Activated naive CD8-positive, alpha-beta T cell treated with anti-CD3 and anti-CD28 coated beads, Interleukin-2, amount 10 ng/mL, durations not matched to agents 7 days and 5 days (primary cell): Measurements from ENCODE around the gene INPP5F. TPM values are rescaled to one million over a fixed set of nuclear protein-coding genes. Genes with fewer than 3 reads are reported as not detected.

ENCODE experiments used
- ATAC-seq: fragments of 150-1000 bp; cut with Tn5 transposase; one replicate; pipeline ENCODE4 v1.10.0; 2021; ENCODE audit warnings: low read depth, moderate library complexity
- POLR2A ChIA-PET: fragments of 350-600 bp; sonication (Branson Sonifier 250); formaldehyde crosslinking; loops from one replicate; lab custom pipeline; 2021; ENCODE audit warnings: antibody characterized with exemption; lab: Charles Lee
- DNase-seq: peaks from one replicate; pipeline ENCODE4 v3.0.0; 2021
- H3K27ac Mint-ChIP-seq: one replicate; pipeline ENCODE4 v1.8.0; 2022; ENCODE audit warnings: mild to moderate bottlenecking, mixed read lengths
- H3K27me3 Mint-ChIP-seq: one replicate; pipeline ENCODE4 v1.8.0; 2022; ENCODE audit warnings: mild to moderate bottlenecking, moderate library complexity, mixed read lengths
- H3K36me3 Mint-ChIP-seq: one replicate; pipeline ENCODE4 v1.8.0; 2021; ENCODE audit warnings: mild to moderate bottlenecking, mixed read lengths
- H3K4me1 Mint-ChIP-seq: one replicate; pipeline ENCODE4 v1.8.0; 2021; ENCODE audit warnings: mixed read lengths
- H3K4me3 Mint-ChIP-seq: one replicate; pipeline ENCODE4 v1.8.0; 2022; ENCODE audit warnings: mild to moderate bottlenecking, moderate library complexity, mixed read lengths
- H3K9me3 Mint-ChIP-seq: one replicate; pipeline ENCODE4 v1.8.0; 2021; ENCODE audit warnings: mixed read lengths
- total RNA-seq, 2 experiments: library from RNA; stranded (reverse); gene quantifications; one replicate each; pipeline ENCODE4 v1.2.3, GENCODE V29; 2021

INPP5F gene
- total RNA-seq, 2 experiments from 2014 or later: 12.2 to 13.5 TPM

DNA sequence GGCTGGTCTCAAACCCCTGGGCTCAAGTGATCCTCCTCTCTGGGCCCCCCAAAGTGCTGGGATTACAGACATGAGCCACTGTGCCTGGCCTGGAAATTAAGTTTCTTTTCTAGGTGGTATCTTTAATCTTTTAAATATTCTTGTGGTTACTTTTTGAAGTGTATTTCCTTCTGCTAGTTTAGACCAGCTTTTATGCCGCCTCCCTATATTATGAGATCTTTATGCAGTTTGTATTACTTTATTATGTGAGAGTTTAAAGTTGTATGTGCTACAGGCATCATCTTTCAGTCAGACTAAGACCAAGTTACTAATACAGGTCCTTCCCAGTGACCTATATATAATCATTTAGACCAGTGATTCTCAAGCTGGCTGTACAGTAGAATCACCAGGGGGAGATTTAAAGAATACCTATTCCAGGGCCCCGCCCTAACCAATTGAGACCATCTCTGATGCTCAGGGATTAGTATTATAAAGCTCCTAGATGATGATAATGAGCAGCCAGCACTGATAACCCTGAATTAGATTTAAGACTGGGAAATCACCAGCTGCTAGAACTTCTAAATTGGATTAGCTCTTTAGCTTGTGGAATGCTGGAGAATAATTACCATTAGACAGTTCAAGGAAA lies 11.3 kb downstream of the INPP5F start:
- Mint-ChIP-seq H3K4me3 (no peak overlapping the region), H3K36me3 (peaks cover 2% of the 10 kb centered on the region), H3K27me3 (no peaks in the 10 kb centered on the region), H3K4me1 (peaks cover 22% of the 10 kb centered on the region), H3K27ac (no peak overlapping the region), H3K9me3 (no peaks in the 10 kb centered on the region)
- ATAC-seq: no peak
- no peak for DNase-seq
- POLR2A ChIA-PET: interaction anchor here (0.5 to 3.1 kb wide), 3 partner anchors 11 to 86 kb away, joined by 3 to 20 read pairs (median 4); partner anchors contain the start of genes BAG3 and INPP5F

DNA sequence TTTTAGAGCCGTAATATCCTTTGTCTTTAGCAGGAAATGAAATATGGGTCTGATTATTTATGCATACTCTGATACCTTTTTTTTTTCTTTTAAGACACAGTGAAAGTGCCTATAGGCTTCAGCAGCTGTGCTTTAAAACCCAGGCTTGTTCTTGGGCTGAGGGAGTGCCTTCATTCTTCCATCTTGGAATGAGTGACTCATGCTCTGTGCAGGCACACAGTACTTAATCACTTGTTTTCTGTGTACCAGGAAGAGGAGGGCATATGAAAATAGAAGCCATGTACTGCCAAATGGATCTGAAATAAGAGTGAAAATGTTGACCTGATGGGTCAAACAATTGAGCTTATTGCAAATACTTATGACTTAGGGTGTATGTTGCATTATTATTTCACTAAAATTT lies 12.0 kb downstream of the INPP5F start:
- H3K4me1 Mint-ChIP-seq: peaks cover 22% of the 10 kb centered on the region
- no peaks in the 10 kb centered on the region for H3K27me3 Mint-ChIP-seq
- H3K27ac Mint-ChIP-seq: peak overlapping the region; percentile 26
- DNase-seq: no peak
- H3K36me3 Mint-ChIP-seq: no peaks in the 10 kb centered on the region
- H3K9me3 Mint-ChIP-seq: no peaks in the 10 kb centered on the region
- peak; percentile 60 for ATAC-seq
- POLR2A ChIA-PET: interaction anchor here (0.5 to 3.1 kb wide), 3 partner anchors 12 to 87 kb away, joined by 3 to 20 read pairs (median 4); partner anchors contain the start of genes BAG3 and INPP5F
- H3K4me3 Mint-ChIP-seq: no peak overlapping the region

DNA sequence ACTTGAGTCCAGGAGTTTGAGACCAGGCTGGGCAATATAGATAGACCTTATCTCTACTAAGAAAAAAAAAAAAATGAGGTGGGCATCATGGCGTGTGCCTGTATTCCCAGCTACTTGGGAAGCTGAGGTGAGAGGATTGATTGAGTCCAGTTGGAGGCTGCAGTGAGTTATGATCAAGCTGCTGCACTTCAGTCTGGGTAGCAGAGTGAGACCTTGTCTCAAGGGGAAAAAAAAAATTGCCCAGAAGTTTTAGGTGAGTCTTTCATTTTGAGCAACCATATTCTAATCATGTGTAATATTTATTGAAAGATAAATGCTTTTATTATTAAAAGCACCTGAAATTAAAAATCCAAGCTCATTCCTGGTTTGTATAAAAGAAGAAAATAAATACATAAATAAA lies 13.1 kb downstream of the INPP5F start:
- ATAC-seq (no peak), DNase-seq (no peak)
- H3K4me1 Mint-ChIP-seq: peaks cover 23% of the 10 kb centered on the region
- POLR2A ChIA-PET: no interaction called here
- no peak overlapping the region for H3K27ac Mint-ChIP-seq
- no peak overlapping the region for H3K4me3 Mint-ChIP-seq
- H3K9me3 Mint-ChIP-seq: no peaks in the 10 kb centered on the region
- H3K36me3 Mint-ChIP-seq: no peaks in the 10 kb centered on the region
- no peaks in the 10 kb centered on the region for H3K27me3 Mint-ChIP-seq

DNA sequence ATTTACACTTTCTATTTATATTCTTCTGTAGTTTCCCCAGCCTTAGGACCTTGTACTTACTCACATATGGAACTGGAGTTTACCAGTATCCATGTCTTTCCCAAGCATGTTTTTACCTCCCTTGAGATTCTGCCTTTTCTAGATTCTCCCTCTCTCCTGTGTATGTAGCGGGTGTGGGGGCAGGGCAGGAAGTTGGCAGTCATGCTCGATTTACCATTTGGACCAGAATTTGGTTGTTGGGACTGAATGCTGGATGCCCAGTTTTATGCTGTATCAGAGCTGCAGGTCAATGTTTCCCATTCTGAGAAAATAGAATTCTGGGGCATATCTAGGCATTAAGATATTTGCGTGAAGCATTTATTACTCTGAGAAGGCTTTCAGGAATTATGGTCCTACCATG lies 14.2 kb downstream of the INPP5F start:
- Mint-ChIP-seq H3K27me3 (no peaks in the 10 kb centered on the region), H3K4me3 (no peak overlapping the region), H3K9me3 (no peaks in the 10 kb centered on the region), H3K4me1 (peaks cover 20% of the 10 kb centered on the region), H3K36me3 (no peaks in the 10 kb centered on the region), H3K27ac (no peak overlapping the region)
- DNase-seq (no peak), ATAC-seq (no peak)
- POLR2A ChIA-PET: no interaction called here

DNA sequence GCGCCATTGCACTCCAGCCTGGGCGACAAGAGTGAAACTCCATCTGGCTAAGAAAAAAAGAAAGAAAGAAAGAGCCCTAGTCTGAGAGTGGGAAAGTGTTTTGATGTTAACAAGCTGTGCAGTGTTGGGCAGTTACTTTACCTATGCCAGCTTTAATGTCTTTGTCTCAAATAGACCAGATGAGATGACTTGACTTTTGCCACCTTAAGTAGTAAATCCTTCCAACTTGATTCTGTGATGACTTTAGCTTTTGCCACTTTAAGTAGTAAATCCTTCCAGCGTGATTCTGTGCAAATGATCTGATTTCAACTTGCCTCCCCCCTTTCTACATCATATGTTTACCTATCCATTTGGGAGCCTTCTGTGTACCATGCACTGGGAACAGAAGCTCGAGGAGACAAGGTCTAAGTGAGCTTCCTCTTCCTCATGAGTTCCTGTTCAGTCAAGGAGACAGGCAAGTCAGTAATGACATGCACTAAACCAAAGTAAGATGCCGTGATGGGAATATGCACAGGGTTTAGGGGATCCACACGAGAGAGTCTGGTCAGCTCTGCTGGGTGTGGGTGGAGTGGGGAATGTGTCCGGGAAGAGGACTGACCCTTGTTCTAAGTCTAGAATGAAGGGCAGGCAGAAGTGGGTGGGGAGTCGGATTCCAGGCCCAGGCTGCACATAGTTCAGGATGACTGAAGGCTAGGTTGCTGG lies 17.2 kb downstream of the INPP5F start:
- Mint-ChIP-seq H3K27me3 (no peaks in the 10 kb centered on the region), H3K36me3 (no peaks in the 10 kb centered on the region), H3K4me1 (peaks cover 11% of the 10 kb centered on the region), H3K4me3 (no peak overlapping the region), H3K9me3 (no peaks in the 10 kb centered on the region), H3K27ac (no peak overlapping the region)
- DNase-seq (no peak), ATAC-seq (no peak)
- POLR2A ChIA-PET: no interaction called here

DNA sequence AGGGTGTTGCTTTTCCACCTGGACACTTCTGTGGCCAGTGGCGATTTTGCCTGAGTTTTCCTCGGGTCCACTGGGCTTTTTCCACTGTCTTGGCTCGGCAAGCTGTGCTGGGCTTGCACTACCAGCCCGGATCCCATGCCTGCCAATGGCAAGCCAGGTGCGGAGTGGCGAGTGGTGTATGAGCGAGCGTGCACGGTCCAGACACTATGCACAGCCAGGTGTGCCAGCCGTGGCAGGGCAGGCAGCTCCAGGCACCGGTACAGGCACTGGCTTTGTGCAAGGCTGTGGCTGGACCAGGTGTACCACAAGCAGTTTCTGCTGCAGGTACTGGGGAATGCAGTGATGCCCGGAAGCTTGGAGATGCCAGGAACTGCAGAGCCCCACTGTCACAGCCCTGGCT lies 22.1 kb downstream of the INPP5F start:
- POLR2A ChIA-PET: interaction anchor here (1.0 kb wide), 1 partner anchor 111 kb away, joined by 3 read pairs; no protein-coding TSS in a partner anchor
- DNase-seq (no peak), ATAC-seq (no peak)
- H3K27ac Mint-ChIP-seq: no peak overlapping the region
- H3K4me3 Mint-ChIP-seq: no peak overlapping the region
- H3K4me1 Mint-ChIP-seq: peaks cover 9% of the 10 kb centered on the region
- no peaks in the 10 kb centered on the region for H3K9me3 Mint-ChIP-seq
- no peaks in the 10 kb centered on the region for H3K36me3 Mint-ChIP-seq
- H3K27me3 Mint-ChIP-seq: no peaks in the 10 kb centered on the region

DNA sequence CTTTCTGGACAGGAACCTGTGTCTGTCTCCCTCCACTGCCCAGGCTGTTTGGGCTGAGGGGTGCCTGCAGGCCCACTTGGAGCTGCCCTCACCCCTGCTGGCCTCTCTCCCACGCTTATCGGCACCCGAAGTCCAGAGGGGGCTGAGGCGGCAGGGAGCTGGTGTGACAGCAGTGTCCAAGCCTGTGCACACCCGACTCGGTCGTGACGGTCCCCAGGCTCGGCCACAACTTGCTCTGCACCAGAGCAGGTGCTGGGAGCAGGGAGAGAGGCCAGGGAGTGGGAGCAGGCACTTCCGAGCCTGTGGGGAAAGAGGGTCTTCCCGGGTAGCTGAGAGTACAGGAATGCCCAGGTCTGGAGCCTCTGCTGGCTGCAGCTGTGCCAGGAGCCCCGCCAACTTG lies 23.0 kb downstream of the INPP5F start:
- peaks cover under 1% of the 10 kb centered on the region for H3K36me3 Mint-ChIP-seq
- H3K27me3 Mint-ChIP-seq: no peaks in the 10 kb centered on the region
- no peak overlapping the region for H3K27ac Mint-ChIP-seq
- ATAC-seq (no peak), DNase-seq (no peak)
- POLR2A ChIA-PET: interaction anchor here (1.0 kb wide), 1 partner anchor 110 kb away, joined by 3 read pairs; no protein-coding TSS in a partner anchor
- H3K4me1 Mint-ChIP-seq: peaks cover 5% of the 10 kb centered on the region
- H3K9me3 Mint-ChIP-seq: no peaks in the 10 kb centered on the region
- no peak overlapping the region for H3K4me3 Mint-ChIP-seq

DNA sequence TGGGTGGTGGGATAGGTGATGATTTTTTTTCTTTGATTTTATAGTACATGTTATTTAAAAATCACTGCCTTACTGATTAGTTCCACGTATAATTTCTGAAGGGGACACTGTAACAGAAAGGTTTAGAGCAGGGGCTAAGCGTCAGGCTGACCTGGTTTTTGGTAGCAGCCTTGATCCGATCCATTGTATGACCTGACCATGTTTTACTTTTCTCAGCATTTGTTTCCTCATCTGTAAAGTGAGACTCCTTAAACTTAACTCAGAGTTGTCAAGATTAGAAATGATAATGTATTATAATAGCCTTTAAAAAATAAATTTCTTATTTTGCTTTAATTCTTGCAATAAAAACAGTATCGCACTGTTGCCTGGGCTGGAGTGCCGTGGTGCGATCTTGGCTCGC lies 23.6 kb downstream of the INPP5F start:
- Mint-ChIP-seq H3K9me3 (no peaks in the 10 kb centered on the region), H3K4me1 (peaks cover 5% of the 10 kb centered on the region), H3K27me3 (no peaks in the 10 kb centered on the region), H3K4me3 (no peak overlapping the region), H3K36me3 (peaks cover 2% of the 10 kb centered on the region), H3K27ac (no peak overlapping the region)
- POLR2A ChIA-PET: no interaction called here
- no peak for DNase-seq
- ATAC-seq: no peak

DNA sequence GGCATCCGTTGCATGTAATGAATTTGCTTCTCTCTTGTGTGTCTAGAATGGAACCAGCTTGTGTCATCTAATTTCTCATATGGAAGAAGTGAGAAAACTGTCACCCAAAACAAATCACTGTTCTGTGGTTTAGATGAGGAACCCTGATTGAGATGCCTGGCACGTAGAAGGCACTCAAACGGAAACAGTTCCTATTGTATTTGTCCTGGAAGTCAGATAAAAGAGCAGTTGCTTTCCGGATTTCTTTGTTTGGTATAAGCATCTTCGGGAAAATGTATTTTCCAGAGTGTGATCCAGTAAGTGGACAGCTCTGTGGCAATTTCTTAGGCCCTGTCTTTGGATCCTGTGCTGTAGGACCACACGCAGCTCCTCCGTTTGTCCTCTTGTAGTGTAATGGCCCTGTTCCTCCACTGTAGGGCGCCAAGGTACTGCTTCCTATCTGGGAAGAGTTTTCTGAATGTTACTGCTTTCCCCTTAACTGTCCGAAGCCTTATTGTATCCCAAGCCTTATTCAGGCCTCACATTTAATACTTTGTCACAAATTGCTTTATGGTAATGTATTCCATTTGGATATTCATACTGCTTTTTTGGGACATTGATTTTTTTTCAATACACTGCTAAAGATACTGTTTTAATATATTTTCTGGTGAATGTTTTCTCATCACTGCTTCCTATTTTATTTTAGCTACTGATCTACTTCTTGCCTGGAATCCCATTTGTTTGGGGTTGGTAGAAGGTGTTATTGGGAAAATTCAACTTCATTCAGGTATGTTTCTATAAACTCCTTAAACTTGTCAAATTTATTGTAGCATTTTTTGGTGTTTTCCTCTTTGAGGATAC lies 24.8 kb downstream of the INPP5F start:
- no peaks in the 10 kb centered on the region for H3K27me3 Mint-ChIP-seq
- ATAC-seq: peak; percentile 75
- H3K27ac Mint-ChIP-seq: no peak overlapping the region
- no peaks in the 10 kb centered on the region for H3K9me3 Mint-ChIP-seq
- H3K4me3 Mint-ChIP-seq: no peak overlapping the region
- POLR2A ChIA-PET: no interaction called here
- peaks cover 5% of the 10 kb centered on the region for H3K36me3 Mint-ChIP-seq
- no peak for DNase-seq
- peaks cover 5% of the 10 kb centered on the region for H3K4me1 Mint-ChIP-seq

DNA sequence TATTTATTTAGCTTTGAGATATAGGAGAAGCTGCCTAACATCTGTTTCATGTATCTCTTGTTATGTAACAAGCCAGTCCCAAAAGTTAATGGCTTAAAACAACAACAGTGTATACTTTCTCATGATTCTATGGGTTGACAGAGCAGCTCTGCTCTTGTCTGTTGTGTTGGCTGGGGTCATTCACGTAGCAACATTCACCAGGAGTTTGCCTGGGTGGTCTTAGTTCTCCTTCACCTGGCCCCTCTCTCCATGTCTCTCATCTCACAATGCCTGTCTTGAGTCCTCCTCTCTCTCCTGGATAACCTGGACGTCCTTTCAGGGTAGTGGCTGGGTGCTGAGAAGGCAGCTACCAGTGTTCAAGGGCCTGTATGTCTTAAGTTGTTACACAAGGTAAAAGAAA lies 27.5 kb downstream of the INPP5F start:
- POLR2A ChIA-PET: no interaction called here
- no peaks in the 10 kb centered on the region for H3K9me3 Mint-ChIP-seq
- H3K36me3 Mint-ChIP-seq: peaks cover 8% of the 10 kb centered on the region
- no peak for DNase-seq
- H3K27ac Mint-ChIP-seq: no peak overlapping the region
- H3K4me3 Mint-ChIP-seq: no peak overlapping the region
- ATAC-seq: no peak
- H3K27me3 Mint-ChIP-seq: no peaks in the 10 kb centered on the region
- peaks cover 6% of the 10 kb centered on the region for H3K4me1 Mint-ChIP-seq

DNA sequence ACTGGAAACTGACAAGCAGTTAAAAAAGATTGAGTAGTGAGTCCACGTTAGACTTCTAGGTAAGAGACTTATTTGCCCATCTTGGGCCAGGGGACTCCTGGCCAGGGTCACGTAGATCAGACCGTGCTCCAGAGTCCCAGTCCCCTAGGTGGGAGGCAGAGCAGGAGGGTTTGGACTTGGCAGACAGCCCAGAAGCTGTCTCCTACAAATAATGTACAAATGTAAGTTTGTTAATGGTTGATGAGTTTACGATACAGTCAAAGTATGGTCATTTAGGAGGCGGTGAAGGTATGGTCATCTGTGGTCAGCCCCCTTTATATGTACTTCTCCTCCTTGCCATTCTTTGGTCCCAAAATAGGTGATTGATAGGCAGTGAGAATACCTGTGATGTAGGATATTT lies 28.2 kb downstream of the INPP5F start:
- Mint-ChIP-seq H3K9me3 (no peaks in the 10 kb centered on the region), H3K4me1 (peaks cover 6% of the 10 kb centered on the region), H3K36me3 (peaks cover 8% of the 10 kb centered on the region), H3K27me3 (no peaks in the 10 kb centered on the region), H3K27ac (no peak overlapping the region), H3K4me3 (no peak overlapping the region)
- ATAC-seq (no peak), DNase-seq (no peak)
- POLR2A ChIA-PET: no interaction called here

DNA sequence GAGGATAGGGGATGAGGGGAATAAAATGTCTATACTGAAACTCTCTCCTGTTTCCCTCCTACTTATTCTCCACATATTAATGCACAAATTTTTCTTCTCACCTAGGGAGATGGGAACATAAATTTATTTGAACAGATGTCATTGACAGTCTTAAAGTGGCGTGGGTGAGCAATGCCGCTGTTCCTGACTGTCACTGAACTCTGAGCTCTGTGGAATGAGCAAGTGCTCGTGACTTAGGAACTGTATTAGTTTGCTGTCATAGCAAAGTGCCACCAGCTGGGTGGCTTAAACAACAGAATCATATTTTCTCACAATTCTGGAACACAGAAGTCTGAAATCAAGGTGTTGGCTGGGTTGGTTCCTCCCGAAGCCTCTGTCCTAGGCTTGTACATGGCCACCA lies 29.1 kb downstream of the INPP5F start:
- DNase-seq (no peak), ATAC-seq (no peak)
- peaks cover 6% of the 10 kb centered on the region for H3K4me1 Mint-ChIP-seq
- H3K36me3 Mint-ChIP-seq: peaks cover 10% of the 10 kb centered on the region
- POLR2A ChIA-PET: no interaction called here
- no peak overlapping the region for H3K27ac Mint-ChIP-seq
- H3K27me3 Mint-ChIP-seq: no peaks in the 10 kb centered on the region
- no peak overlapping the region for H3K4me3 Mint-ChIP-seq
- no peaks in the 10 kb centered on the region for H3K9me3 Mint-ChIP-seq

DNA sequence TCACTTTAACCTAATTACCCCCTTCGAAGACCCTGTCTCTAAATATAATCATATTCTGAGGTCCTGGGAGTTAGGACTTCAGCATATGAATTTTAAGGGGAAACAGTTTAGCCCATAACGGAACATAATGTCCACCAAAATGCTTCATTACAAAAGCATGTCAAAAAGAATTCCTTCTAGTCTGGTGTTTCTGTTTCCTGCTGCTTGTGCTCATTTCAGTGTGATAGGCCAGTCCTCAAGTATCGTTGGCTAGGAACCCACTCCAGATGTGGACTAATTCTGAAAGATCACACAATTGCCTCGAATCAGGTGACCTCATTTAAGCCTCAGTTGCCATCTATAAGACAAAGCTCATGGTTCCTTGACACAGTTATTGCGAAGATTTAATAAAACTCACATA lies 29.6 kb downstream of the INPP5F start:
- POLR2A ChIA-PET: no interaction called here
- Mint-ChIP-seq H3K4me1 (peaks cover 3% of the 10 kb centered on the region), H3K27me3 (no peaks in the 10 kb centered on the region), H3K9me3 (no peaks in the 10 kb centered on the region), H3K4me3 (no peak overlapping the region), H3K36me3 (peaks cover 10% of the 10 kb centered on the region), H3K27ac (no peak overlapping the region)
- DNase-seq (no peak), ATAC-seq (no peak)
